ENCODE data around the gene ADSL.

ADSL gene

DNA sequence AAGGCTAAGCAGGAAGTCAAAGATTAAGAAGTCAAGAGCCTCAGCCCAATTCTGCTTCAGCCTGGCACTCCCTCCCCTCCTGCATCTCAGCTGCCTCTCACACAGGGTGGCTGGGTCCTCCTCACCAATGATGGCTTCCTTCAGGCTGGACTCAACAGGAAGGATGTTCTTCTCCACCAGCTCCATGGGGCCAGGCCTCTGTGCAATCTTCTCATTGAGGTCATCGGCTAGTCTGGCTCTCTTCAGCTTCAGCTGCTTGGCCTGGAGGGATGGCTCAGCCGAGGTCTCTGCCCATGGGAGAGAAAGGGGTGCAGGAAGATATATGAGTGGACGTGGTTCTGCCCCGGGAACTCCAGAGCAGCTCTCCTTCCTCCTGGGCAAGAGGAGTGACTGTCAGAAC lies 83.2 kb downstream of the ADSL start:
- no peak overlapping the region for H3K4me3 ChIP-seq (ENCODE audit: control insufficient read depth, low read depth, low read length)
- TF ChIP-seq, protein P1, sequence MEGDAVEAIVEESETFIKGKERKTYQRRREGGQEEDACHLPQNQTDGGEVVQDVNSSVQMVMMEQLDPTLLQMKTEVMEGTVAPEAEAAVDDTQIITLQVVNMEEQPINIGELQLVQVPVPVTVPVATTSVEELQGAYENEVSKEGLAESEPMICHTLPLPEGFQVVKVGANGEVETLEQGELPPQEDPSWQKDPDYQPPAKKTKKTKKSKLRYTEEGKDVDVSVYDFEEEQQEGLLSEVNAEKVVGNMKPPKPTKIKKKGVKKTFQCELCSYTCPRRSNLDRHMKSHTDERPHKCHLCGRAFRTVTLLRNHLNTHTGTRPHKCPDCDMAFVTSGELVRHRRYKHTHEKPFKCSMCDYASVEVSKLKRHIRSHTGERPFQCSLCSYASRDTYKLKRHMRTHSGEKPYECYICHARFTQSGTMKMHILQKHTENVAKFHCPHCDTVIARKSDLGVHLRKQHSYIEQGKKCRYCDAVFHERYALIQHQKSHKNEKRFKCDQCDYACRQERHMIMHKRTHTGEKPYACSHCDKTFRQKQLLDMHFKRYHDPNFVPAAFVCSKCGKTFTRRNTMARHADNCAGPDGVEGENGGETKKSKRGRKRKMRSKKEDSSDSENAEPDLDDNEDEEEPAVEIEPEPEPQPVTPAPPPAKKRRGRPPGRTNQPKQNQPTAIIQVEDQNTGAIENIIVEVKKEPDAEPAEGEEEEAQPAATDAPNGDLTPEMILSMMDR (IDR thresholded peaks at IDR 0.05; ENCODE audit: control insufficient read depth, insufficient read depth, low read depth, low read length, missing control alignments) = no peak
- no peak for DNase-seq (ENCODE audit: low read depth)

DNA sequence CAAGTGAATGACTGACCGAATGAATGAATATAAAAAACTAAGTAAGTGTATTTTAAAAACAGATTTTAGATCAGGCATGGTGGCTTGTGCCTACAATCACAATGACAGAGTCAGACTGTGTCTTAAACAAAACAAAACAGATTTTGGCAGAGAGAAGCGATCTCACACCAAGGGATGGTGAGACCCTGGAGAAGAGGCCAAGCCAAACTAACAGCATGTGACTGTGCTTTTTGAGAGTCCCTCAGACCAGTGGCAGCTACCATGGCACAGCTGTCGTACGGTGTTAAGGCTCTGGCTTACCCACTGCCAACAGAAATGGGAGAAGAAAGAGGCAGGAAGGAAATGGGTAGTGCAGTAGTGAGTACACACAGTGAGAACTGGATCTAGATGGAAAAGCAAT lies 84.7 kb downstream of the ADSL start:
- no peak overlapping the region for H3K4me3 ChIP-seq (ENCODE audit: control insufficient read depth, low read depth, low read length)
- DNase-seq (ENCODE audit: low read depth) = no peak
- TF ChIP-seq, protein P1 (IDR thresholded peaks at IDR 0.05; ENCODE audit: control insufficient read depth, insufficient read depth, low read depth, low read length, missing control alignments) = no peak

DNA sequence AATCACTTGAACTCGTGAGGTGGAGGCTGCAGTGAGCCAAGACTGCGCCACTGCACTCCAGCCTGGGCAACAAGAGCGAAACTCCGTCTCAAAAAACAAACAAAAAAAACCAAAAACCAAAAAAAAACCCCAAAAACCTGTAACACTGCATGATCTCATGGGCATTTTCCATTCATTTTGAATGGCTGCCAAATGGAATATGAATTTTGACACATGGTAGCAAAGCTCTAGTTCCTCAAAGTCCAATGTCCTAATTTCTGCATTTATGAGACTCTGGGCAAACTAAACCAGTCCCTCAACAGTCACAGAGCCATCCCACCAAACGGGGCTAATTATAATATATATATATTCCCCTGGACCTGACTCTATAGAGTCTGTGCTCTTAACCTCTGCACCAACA lies 85.9 kb downstream of the ADSL start:
- DNase-seq (ENCODE audit: low read depth) = no peak
- no peak overlapping the region for H3K4me3 ChIP-seq (ENCODE audit: control insufficient read depth, low read depth, low read length)
- TF ChIP-seq, protein P1 (IDR thresholded peaks at IDR 0.05; ENCODE audit: control insufficient read depth, insufficient read depth, low read depth, low read length, missing control alignments) = no peak

DNA sequence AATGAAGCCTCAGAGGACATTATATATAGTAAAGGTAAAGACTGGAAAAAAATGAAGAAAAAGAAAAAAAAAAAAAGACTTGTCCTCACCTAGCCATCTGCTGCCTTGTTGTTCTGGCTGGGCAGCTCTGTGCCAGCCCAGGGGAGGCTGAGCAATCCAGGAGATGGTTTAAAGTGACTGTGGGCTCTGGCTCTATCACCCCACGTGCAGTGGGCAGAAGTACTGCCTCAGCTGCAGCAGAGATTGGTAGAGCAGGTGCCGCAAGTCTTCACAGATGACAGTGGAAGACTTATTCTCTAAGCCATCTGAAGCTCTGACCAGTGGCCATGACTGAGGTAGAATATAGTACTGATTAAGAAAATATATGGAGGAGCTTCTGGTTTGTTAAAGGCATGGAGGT lies 86.3 kb downstream of the ADSL start:
- no peak for DNase-seq (ENCODE audit: low read depth)
- H3K4me3 ChIP-seq (ENCODE audit: control insufficient read depth, low read depth, low read length) = no peak overlapping the region
- TF ChIP-seq, protein P1 (IDR thresholded peaks at IDR 0.05; ENCODE audit: control insufficient read depth, insufficient read depth, low read depth, low read length, missing control alignments) = no peak

DNA sequence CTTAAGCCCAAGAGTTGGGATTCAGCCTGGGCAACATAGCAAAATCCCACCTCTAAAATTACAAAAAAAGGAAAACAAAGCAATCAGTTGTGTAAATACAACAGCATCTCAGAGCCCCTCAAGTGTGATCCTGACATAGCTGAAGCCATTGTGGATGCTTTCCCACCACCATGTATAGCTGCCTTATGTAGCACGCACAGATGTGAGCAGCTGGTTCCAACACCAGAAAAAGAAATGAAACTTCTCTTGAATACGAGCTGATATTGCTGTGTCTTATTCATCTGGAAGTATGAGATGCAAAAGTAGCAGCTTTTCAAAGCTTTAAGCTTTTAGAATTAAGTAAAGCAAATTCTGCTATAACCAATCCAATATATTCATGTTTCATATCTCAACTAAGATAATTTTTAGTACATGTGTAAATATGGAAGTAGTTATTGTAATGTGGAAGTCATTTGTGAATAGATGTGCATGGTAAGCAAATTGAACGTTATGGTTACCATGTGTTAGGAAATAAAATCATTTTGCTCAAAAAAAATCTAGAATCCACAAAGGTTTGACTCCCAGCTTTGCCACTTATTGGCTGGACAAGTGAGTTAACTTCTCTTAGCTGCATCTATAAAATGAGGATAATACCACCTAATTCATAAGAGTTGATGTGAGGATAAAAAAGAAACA lies 87.3 kb downstream of the ADSL start:
- H3K4me3 ChIP-seq (ENCODE audit: control insufficient read depth, low read depth, low read length) = no peak overlapping the region
- TF ChIP-seq, protein P1 (IDR thresholded peaks at IDR 0.05; ENCODE audit: control insufficient read depth, insufficient read depth, low read depth, low read length, missing control alignments) = no peak
- DNase-seq (ENCODE audit: low read depth) = no peak

DNA sequence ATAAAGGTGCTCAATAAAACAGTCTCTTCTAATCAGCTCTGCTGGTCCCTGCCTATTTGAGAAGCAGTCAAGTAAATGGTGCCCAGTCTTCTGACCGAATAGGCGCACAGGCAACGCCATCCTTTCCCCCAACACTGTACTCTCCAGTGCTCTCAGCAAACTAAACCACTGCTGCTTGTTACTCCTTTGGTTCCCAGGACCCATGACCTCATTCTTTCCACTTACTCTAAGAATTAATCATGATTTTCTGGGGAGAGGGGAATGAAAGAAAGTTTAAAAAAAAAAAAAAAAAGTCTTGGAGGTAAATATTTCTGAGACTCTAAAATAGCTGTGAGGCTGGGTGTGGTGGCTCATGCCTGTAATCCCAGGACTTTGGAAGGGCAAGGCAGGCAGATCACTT lies 87.8 kb downstream of the ADSL start:
- no peak for DNase-seq (ENCODE audit: low read depth)
- no peak overlapping the region for H3K4me3 ChIP-seq (ENCODE audit: control insufficient read depth, low read depth, low read length)
- TF ChIP-seq, protein P1 (IDR thresholded peaks at IDR 0.05; ENCODE audit: control insufficient read depth, insufficient read depth, low read depth, low read length, missing control alignments) = no peak
